Peyer's patch (tissue), 4 donors: ENCODE data around the gene SHC4.

Experiments used
- POLR2A ChIP-seq, 2 donors: fragments of 450-650 bp; IDR thresholded peaks; one replicate each; pipeline ENCODE4 v1.5.1; 2017; ENCODE audit warnings: antibody characterized with exemption in 2 of 2, mild to moderate bottlenecking in 2 of 2, moderate library complexity in 2 of 2
- TF ChIP-seq, protein P1 (sequence below), 6 experiments: fragments of 450-650 bp in 4 of 6; fragments of 200-600 bp in 2 of 6; sonication (generic) in 1 of 6; IDR thresholded peaks; one replicate each; pipeline ENCODE4 v1.5.1; 2017 to 2019; ENCODE audit warnings: antibody characterized with exemption in 6 of 6, mild to moderate bottlenecking in 3 of 6, moderate library complexity in 1 of 6

DNA sequence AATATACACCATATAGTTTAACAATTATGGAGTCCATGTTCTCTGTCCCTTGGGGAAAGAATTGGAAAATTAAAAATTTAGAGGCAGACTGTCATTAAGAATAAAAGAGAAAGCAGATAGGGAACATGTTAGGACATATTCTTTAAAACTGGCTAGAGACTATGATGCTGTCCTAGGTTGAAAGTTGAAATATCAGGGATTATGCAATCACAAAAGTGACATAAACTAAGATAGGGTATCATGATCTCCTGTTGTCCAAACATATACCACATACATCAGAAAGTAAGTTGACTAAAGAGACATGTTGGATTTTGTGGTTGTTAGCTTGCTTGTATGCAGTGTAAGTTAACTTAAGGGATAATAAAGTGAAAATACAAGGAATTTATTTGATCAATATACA is 95.7 kb downstream of the SHC4 start:
- TF ChIP-seq, protein P1, sequence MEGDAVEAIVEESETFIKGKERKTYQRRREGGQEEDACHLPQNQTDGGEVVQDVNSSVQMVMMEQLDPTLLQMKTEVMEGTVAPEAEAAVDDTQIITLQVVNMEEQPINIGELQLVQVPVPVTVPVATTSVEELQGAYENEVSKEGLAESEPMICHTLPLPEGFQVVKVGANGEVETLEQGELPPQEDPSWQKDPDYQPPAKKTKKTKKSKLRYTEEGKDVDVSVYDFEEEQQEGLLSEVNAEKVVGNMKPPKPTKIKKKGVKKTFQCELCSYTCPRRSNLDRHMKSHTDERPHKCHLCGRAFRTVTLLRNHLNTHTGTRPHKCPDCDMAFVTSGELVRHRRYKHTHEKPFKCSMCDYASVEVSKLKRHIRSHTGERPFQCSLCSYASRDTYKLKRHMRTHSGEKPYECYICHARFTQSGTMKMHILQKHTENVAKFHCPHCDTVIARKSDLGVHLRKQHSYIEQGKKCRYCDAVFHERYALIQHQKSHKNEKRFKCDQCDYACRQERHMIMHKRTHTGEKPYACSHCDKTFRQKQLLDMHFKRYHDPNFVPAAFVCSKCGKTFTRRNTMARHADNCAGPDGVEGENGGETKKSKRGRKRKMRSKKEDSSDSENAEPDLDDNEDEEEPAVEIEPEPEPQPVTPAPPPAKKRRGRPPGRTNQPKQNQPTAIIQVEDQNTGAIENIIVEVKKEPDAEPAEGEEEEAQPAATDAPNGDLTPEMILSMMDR (IDR thresholded peaks at IDR 0.05), result no peak
- no peak for TF ChIP-seq POLR2A (IDR thresholded peaks at IDR 0.05)
